NT2/D1 (cell line): Measurements from ENCODE around the gene CST9L.

Experiments used
- DNase-seq: peaks from one replicate; pipeline ENCODE4 v3.0.0-alpha.2; 2011; ENCODE audit warnings: low read depth, low spot score
- H3K27me3 ChIP-seq: 2 replicates; pipeline ENCODE4 v1.6.0; 2011; ENCODE audit warnings: mild to moderate bottlenecking; ENCODE audit not compliant: insufficient read length, insufficient read depth
- H3K36me3 ChIP-seq: 2 replicates; pipeline ENCODE4 v1.6.1; 2011; ENCODE audit warnings: mild to moderate bottlenecking, low read length, mixed read lengths; ENCODE audit not compliant: insufficient read depth, insufficient read length
- H3K4me1 ChIP-seq: 2 replicates; pipeline ENCODE4 v1.5.1; 2011; ENCODE audit not compliant: insufficient read depth, insufficient read length
- H3K4me3 ChIP-seq: 2 replicates; pipeline ENCODE4 v1.5.1; 2011; ENCODE audit warnings: low read depth; ENCODE audit not compliant: insufficient read length
- H3K9ac ChIP-seq: 2 replicates; pipeline ENCODE4 v1.6.0; 2011; ENCODE audit warnings: low read depth; ENCODE audit not compliant: insufficient read length
- H3K9me3 ChIP-seq: 2 replicates; pipeline ENCODE4 v1.5.1; 2011; ENCODE audit warnings: mild to moderate bottlenecking, low read length; ENCODE audit not compliant: insufficient read depth
- SUZ12 ChIP-seq: IDR thresholded peaks from 2 replicates; pipeline ENCODE4 v1.6.1; 2011; ENCODE audit not compliant: insufficient read length, insufficient read depth; ENCODE audit errors: extremely low read depth
- YY1 ChIP-seq: IDR thresholded peaks from 2 replicates; pipeline ENCODE4 v1.6.1; 2011; ENCODE audit not compliant: insufficient read length, insufficient read depth
- ZNF274 ChIP-seq: IDR thresholded peaks from 2 replicates; pipeline ENCODE4 v1.6.1; 2011; ENCODE audit warnings: mild to moderate bottlenecking, low read depth, low read length

Gene CST9L

DNA sequence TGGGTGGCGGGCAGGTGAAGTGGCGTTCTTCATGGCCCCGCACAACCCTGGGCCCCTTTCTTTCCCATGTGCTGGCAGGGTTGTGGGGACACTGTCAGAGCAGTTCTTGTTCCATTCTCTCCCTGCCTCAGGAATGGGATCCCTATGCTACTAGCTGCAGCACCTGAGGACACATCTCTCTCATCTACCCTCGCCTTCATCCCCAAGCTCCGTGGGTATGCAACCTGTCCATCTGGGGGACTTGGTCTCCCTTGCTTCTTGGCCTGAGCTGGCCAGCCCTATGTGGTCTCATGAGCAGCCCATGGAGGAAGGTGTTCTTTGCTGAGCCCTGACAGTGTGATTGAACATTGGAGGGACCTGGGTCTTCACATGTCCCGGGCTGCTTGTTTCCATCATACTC is 24.2 kb downstream of the CST9L start:
- Histone ChIP-seq H3K27me3 (no peaks in the 10 kb centered on the region), H3K4me1 (no peaks in the 10 kb centered on the region), H3K9ac (no peak overlapping the region), H3K4me3 (no peak overlapping the region), H3K9me3 (no peaks in the 10 kb centered on the region; the same call in 1 of the 2 replicates), H3K36me3 (no peaks in the 10 kb centered on the region)
- TF ChIP-seq SUZ12 = no peak
- TF ChIP-seq YY1 = no peak
- DNase-seq = no peak

DNA sequence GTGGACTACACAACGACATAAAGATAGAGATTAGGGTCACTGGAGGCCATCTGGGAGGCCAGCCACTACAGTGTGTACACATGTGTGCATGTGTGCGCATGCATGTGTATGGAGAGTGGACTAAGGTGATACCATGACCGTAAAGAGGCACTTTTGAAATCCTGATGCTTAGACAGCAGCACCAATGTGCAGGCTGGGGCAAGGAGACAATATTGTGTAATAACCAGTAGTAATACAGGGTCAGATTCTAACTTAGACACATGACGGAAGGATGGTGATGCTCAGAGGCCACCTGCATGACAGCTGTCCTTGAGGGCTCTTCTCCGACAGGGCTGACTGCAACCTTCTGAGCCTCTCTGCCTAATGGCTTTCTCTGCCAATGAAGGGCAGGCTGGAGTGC is 25.5 kb downstream of the CST9L start:
- Histone ChIP-seq H3K4me1 (no peaks in the 10 kb centered on the region), H3K9ac (no peak overlapping the region), H3K4me3 (no peak overlapping the region), H3K36me3 (no peaks in the 10 kb centered on the region), H3K9me3 (no peaks in the 10 kb centered on the region; the same call in 1 of the 2 replicates), H3K27me3 (no peaks in the 10 kb centered on the region)
- TF ChIP-seq ZNF274 (no peak), YY1 (no peak), SUZ12 (no peak)
- no peak for DNase-seq

DNA sequence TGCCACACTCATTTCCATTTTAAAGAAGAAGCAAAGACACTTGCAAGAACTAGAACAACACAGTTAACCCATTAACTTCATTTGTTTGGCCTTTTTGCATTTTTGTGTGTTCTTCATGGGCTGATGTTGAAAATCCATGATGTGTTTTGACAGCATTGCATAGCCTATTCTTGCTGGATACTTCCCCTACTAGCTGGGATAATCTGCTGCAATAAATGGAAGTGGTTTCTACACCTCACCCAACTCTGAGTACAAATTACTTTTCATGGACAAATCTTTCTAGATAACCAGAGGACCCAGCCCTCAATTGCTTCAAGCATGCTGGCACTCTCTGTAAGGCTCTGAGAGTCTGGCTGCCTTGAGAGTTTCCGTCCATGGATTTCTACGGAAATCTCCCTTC is 26.5 kb downstream of the CST9L start:
- no peaks in the 10 kb centered on the region for H3K36me3 ChIP-seq
- H3K4me3 ChIP-seq = no peak overlapping the region
- H3K4me1 ChIP-seq = no peaks in the 10 kb centered on the region
- TF ChIP-seq SUZ12 = no peak
- no peak for TF ChIP-seq ZNF274
- TF ChIP-seq YY1 = no peak
- no peak for DNase-seq
- no peaks in the 10 kb centered on the region; the same call in 1 of the 2 replicates for H3K9me3 ChIP-seq
- no peaks in the 10 kb centered on the region for H3K27me3 ChIP-seq
- no peak overlapping the region for H3K9ac ChIP-seq

DNA sequence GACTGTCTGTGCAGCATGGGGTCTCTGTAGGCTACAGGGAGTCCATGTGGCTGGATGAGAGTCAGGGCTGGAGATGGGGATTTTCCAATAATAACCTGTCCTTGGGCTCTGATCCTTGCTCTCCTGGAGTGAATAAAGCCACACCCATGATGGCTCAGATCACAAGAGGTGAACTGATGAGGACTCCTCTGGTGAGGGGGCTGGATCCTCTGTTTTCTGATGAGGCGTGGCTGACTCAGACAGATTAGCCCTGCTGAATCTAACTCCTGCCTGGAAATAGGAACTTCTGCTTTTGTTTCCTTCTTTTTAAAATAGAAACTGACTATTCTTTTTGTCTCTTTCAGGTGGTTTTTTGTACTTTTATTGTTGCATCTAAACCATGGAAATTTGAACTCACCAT is 27.0 kb downstream of the CST9L start:
- Histone ChIP-seq H3K36me3 (no peaks in the 10 kb centered on the region), H3K4me1 (no peaks in the 10 kb centered on the region), H3K27me3 (no peaks in the 10 kb centered on the region), H3K4me3 (no peak overlapping the region), H3K9me3 (no peaks in the 10 kb centered on the region; the same call in 1 of the 2 replicates), H3K9ac (no peak overlapping the region)
- no peak for DNase-seq
- no peak for TF ChIP-seq SUZ12

DNA sequence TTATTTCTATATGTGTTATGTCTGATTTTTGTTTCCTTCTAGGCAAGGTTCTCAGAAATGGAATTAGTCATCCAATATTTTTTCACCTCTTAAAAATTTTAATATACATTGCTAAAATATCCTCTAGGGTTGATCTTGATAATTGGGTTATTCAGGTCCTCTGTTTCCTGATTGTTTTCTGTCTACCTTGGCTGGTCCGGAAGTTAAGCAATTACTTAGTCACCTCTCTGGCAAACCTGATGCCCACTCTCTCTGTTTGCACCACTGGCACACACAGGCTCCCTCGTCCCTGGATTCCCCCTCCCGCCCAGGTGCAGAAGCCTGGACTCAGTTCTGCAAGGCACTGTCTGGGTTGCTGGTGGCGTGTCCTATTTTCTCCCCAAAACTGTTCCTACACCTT is 27.7 kb downstream of the CST9L start:
- H3K9me3 ChIP-seq = no peaks in the 10 kb centered on the region; the same call in 1 of the 2 replicates
- TF ChIP-seq ZNF274 (no peak), YY1 (no peak), SUZ12 (no peak)
- no peaks in the 10 kb centered on the region for H3K36me3 ChIP-seq
- H3K4me1 ChIP-seq = no peaks in the 10 kb centered on the region
- no peak overlapping the region for H3K4me3 ChIP-seq
- no peaks in the 10 kb centered on the region for H3K27me3 ChIP-seq
- no peak overlapping the region for H3K9ac ChIP-seq
- no peak for DNase-seq

DNA sequence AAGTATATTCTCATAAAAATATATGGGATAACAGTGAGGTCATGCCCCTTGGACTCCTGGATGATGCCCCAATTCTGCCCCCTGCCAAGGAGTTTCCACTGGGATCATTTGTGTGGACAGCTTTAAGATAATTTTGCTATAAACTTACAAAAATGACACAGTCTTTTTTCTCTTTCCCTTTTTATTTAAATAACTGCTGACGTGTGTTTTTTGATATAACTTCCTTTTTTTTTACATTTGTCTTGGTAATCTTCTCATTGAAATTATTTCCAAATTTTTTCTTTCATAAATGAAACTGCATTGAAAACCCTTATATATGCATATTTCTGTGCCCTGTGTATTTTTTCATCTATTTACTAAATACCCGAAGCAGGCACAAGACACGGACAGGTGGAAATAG is 31.3 kb downstream of the CST9L start:
- no peak for DNase-seq
- H3K4me1 ChIP-seq = peaks cover 2% of the 10 kb centered on the region
- H3K27me3 ChIP-seq = no peaks in the 10 kb centered on the region
- peaks cover 14% of the 10 kb centered on the region; the same call in 1 of the 2 replicates for H3K9me3 ChIP-seq
- no peak overlapping the region for H3K4me3 ChIP-seq
- H3K9ac ChIP-seq = no peak overlapping the region
- H3K36me3 ChIP-seq = no peaks in the 10 kb centered on the region
- TF ChIP-seq SUZ12 (no peak), ZNF274 (no peak), YY1 (no peak)

DNA sequence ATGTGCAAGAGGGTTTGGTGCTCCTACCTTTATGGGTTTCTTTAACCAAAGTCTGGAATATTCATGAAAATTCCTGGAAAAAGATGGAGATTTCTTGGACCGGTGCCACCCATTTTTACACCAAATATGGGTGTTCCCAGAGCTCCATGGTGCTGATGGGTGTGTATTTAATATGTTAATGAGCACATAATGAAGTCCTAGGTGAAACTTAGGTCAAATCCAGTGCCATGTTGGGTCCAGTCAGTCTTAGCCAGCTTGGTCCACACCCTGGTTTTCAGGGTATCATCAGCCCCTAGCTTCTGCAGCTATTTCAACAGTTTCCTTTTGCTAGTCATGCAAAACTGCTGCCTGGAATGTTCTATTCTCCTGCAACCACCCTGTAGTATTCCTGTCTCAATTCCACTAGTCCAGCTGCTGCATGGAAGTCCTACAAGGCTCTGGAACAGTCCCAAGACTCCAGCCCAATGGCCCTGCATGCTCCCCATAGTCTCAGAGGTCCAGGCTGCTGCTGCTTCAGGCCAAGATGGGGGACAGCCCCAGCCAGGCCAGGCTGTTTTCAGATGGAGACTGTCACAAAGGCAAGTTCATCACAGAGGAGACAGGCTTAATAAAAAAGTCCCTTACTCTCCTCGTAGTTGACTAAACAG is 31.8 kb downstream of the CST9L start:
- no peak for DNase-seq
- Histone ChIP-seq H3K36me3 (no peaks in the 10 kb centered on the region), H3K4me3 (no peak overlapping the region), H3K9me3 (peaks cover 15% of the 10 kb centered on the region; the same call in 1 of the 2 replicates), H3K4me1 (peaks cover 2% of the 10 kb centered on the region), H3K27me3 (no peaks in the 10 kb centered on the region), H3K9ac (no peak overlapping the region)
- TF ChIP-seq SUZ12 = no peak
- no peak for TF ChIP-seq ZNF274
- no peak for TF ChIP-seq YY1
